DMS114 treated with DMSO at 0.1 percent for 48 hours (cell line): ENCODE data around the gene GPR153.
"Not testable (repeated sequence)": the region's sequence is repeated elsewhere in the genome, so short reads cannot be mapped to it uniquely, and the experiment has no call there.

Experiments used
- DNase-seq: peaks from one replicate; lab custom pipeline; 2025; ENCODE audit not compliant: unreplicated experiment; lab: John Stamatoyannopoulos, UW

GPR153 gene

DNA sequence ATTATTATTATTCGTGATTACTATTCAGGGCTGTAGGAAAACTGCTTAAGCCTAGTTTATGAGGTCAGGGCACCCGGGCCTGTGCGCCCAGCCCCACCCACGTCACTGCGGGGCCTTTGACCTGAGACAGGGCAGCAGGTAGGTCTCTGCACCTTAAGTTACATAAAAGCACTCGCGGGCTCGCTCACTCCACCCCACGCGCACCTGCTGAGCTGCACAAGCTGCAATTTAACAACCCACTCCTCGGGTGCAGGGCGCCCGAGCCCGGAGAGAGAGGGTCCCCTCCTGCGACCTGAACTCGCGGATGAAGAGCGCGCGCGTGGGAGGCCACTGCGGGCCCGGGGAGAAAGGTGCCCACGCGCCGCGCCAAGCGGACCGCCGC, 25.6 kb downstream of the GPR153 start:
- DNase-seq: no peak

DNA sequence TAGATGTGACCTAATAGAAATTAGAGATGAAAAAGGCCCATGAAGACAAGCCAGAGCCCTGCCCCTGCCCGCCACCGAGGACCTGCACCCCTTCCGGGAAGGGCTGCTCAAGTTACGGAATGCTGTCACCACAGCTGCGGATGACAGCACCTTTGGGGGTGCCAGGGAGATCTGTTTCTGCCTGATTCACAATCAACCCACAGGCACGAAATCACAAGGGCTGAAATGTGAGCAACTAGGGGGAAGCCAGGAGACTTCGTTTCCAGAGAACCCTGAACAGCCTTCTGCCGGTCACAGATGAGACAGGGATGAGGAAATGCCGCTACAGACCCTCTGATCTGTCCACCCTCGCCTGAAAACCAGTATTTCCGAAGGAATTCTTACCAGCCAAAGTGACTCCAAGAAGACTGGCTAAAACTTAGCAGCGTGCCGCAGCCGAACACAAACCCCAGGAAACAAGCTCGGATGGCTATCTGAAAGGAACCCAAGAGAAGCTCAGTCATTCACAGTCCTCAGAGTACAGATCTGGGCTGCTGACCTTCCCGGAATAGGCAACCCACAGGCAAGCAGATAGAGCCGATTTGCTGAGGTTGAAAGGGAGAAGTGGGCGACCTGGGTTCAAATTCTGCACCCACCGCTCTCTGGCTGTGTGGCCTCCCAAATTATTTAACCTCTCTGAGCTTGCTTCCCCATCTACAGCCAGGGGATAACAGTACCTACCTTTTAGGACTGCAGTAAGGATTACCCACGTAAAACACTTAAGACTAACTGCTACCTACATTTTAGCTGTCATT, 26.2 kb downstream of the GPR153 start:
- no peak for DNase-seq

DNA sequence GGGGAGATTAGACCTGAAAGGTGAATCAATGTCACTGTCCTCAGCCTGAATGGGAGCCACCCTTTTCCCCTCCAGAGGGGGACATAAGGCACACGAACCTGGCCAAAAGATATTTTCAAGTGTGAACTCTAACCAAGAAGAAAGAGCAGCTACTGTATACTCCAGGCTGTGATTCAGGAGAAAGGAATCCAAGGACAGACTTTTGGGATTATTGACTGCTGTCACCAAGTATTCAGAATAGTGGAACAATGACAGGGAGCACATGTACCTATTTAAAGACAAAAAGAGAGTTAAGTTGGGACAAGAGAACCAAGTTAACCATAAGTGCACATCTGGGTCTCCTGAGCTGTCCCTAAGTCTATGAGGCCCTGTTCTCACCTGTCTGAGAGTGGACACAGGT, 27.5 kb downstream of the GPR153 start:
- DNase-seq: no peak

DNA sequence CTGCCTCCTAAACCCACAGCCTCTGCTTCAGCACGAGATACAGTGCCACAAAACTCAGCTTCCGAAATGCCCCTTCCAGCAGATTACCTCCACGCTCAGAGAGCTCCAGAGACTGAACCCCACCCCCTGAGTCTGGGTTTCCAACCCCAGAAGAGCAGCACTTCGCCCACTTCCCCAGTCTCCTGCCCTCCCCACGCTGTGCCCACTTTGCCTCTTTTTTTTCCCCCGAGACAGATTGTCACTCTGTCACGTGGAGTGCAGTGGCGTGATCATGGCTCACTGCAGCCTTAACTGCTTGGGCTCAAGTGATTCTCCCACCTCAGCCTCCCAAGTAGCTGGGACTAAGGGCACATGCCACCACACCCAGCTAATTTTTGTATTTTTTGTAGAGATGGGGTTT, 35.2 kb downstream of the GPR153 start:
- DNase-seq: no peak

DNA sequence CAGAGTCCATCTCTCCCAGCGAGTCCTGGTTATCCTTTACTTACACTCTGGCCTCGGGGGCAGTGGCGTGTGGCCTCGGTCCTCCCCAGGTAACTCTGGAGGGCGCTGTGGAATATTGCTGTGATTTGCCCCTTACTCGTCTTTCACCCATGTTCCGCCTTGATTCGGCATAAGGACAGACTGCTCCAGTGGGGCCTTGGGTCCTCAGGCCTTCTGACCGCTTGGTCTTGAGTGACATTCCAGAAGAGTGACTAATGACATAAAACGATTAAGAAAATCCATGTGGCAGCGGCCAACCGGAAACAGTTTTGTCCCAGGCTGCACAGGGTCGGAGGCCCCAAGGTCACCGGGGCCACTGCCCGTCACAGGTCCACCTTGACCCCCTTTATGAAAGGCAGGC, 36.2 kb downstream of the GPR153 start:
- DNase-seq: no peak

DNA sequence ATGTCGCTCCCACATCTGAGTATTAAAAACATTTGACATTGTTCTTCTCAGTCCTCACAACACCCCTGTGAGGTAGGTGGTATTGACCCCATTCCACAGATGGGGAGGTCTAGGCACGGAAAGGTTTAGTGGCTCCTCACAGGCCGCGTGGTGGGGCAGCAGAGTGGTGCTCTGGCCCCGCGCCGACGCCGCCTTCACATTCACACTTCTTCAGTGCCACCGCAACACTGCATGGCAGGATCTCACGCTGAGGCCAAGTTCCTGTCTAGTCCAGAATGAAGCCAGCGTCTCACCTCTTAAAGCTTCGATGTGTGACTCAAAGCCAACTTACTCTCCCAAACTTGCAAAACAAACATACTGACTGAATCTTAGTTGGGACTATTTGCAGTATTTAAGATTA, 37.3 kb downstream of the GPR153 start:
- DNase-seq: no peak

DNA sequence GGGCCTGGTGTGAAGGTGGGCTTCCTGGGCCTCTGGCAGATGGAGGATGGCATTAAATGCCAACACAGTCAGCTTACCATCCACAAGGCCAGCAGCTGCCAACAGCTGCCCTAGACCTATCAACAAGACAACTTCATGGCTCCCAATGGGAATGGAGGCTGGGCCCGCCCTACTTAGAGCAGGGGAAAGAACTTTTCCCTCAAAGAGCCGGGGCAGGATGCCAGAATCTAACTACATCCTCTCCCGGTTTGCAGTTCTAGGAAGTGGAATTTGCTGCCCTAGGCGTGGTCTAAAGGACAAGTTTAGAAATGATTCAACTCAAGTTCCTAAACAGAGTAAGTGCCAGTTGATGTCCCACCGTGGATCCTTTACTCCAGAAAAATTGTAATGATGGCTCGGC, 38.3 kb downstream of the GPR153 start:
- no peak for DNase-seq

DNA sequence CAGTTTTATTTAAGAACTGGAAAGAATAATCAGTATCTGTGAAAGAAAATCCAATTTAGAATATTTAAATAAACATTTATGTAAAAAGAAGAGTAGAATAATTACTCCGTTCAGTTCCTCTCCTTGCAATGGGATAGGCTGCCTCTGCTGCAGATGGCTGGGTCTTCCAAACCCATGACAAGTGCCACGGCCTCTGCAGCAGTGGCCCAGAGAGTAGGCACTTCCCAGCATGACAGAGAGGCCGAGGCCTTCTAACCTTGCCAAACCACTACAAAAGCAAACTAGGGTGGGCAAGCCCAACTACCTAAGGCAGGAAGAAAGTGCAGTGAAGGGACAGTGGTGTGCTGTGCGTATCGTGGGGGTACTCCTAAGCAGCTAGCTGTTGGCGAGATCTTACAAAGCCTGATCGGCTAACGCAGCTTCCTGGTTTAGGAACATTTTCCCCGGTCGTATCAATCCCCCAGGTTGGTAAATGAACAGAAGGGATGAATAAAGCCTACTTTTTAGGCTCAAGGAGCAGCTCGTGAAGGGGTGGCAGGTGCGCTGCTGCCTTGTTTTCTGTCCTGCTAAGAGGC, 39.6 kb downstream of the GPR153 start:
- no peak for DNase-seq

DNA sequence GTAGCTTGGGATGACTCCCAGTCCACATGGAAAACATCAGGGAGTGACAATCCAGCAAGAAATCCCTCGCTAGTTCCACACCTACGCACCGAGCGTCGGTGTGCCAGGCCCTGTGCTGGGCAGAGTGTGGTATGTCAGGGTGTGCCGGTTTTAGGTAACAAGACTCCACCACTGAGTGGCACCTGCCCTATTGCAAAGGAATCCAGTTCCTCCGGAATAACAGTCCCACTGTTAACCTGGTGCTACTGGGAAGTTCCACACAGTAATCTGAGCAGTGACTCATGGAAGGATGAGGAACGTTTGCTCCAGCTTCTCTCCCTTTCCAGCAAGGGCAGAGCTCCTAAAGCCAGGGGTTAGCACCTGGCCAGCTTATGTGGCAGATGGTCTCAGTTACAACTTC, 40.7 kb downstream of the GPR153 start:
- no peak for DNase-seq

DNA sequence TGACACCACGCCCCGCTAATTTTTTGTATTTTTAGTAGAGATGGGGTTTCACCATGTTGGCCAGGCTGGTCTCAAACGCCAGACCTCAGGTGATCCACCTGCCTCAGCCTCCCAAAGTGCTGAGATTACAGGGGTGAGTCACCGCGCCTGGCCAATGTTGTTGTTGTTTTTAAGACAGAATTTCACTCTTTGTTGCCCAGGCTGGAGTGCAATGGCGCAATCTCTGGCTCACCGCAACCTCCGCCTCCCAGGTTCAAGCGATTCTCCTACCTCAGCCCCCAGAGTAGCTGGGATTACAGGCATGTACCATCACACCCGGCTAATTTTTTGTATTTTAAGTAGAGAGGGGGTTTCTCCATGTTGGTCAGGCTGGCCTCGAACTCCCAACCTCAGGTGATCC, 41.3 kb downstream of the GPR153 start:
- not testable (repeated sequence) for DNase-seq

DNA sequence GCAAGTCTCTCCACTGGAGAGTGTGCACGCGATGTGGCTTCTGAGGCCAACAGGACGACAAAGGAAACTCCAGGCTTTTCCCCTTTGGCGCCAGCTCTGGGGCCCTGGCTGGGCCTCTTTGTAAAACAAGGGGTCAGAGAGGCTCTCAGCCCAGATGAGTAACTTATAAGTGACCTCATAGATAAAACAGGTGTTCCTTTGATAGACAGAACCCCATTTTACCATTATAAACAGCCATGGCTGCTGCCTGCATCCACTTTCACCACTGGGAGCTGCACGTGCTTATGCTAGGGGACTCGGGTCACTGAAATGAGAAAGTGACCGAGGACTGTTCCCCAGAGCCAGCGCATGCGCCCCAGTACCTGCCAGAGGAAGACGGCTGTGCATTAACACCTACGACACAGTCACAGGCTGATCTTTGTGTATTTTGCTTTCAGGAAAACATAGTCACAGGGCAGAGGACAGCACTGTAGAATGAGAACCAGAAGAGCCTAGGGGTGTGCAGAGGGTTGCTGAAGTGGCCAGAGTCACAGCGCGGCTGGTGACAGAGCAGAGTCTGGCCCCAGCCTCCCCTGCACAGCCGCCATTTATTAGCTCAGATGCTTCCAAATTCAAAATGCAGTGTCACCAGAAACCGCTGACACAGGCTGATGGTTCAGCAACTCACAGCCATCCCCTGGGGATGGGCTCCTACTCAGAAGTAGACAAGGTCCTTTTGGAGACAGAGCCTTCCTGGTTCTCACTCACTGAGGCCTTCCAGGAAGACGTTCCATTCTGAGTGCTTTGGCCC, 42.3 kb downstream of the GPR153 start:
- DNase-seq: no peak

DNA sequence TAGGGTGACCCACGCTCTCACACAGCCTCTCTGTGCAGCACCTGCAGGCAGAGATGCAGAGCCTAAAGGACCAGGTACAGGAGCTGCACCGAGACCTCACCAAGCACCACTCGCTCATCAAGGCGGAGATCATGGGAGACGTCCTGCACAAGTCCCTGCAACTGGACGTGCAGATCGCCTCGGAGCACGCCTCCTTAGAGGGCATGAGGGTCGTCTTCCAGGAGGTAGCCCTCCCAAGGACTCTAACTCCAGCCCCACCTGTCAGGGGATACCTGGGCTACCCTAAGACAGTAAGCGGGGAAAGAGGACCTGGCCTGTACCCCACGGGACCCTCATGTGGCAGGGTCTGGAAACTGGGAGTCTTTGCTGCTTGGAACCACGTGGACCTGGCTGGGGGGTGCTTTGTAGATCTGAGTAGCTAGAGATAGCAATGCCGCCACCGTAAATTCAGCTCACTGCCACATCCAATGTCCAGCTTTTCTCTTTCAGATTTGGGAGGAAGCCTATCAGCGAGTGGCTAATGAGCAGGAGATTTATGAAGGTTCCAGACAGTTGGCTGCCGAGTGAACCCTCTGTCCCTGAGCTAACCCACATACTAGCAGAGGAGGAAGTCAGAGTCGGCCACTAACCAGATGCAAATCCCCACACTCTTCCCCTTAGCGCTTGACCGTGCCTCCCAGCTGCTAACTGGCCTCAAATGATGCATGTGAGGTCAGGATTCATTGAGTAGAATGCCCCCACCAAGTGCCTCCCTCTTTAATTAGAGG, 48.5 kb downstream of the GPR153 start:
- no peak for DNase-seq

DNA sequence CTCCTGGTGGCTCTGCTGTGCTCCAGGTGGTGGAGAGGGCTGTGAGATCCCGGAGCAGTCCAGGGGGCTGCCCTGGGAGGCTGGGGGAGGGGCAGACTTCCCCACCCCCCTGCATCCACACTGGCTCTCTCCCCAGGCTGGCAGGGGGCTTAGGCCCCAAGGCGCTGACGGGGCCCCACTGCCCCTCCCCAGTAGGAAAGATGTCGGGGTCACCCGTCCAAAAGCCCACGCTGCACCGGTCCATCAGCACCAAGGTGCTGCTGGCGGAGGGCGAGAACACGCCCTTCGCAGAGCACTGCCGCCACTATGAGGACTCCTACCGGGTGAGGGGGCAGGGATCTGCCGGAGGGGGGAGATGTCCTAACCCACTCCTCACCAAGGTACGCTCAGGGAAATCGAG, 49.2 kb downstream of the GPR153 start:
- no peak for DNase-seq

DNA sequence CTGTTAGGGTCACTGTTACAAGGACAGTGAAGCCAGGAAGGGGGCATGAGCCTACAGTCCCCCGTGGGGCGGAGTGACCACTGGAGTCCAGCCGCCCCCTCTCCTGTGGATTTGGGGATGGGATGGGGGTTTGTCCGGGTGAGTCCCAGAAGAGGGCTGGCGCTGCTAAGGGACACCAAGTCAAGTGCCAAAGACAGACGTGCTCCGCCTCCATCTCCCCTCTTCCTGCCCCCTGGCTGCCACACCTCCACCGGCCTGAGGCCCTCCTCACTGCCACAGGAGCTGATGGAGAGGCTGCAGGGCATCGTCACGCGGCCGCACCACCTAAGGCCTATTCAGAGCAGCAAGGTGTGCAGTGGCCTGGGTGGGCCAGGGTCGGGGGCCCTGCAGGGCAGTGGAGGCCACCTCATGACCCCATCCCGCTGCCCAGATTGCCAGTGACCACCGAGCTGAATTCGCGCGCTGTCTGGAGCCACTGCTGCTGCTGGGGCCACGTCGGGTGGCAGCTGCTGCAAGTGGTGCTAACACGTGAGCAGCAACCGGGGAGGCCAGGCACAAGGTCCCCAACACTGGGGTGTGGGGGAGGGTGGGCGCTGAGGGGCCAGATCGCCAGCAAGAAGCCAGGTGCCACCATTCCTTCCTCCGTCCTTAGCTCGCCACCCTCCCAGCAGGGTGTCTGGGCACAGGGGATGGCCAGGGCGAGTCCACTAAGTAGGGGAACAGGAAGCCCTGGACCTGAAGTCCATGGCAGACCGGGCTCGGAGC, 50.1 kb downstream of the GPR153 start:
- no peak for DNase-seq

DNA sequence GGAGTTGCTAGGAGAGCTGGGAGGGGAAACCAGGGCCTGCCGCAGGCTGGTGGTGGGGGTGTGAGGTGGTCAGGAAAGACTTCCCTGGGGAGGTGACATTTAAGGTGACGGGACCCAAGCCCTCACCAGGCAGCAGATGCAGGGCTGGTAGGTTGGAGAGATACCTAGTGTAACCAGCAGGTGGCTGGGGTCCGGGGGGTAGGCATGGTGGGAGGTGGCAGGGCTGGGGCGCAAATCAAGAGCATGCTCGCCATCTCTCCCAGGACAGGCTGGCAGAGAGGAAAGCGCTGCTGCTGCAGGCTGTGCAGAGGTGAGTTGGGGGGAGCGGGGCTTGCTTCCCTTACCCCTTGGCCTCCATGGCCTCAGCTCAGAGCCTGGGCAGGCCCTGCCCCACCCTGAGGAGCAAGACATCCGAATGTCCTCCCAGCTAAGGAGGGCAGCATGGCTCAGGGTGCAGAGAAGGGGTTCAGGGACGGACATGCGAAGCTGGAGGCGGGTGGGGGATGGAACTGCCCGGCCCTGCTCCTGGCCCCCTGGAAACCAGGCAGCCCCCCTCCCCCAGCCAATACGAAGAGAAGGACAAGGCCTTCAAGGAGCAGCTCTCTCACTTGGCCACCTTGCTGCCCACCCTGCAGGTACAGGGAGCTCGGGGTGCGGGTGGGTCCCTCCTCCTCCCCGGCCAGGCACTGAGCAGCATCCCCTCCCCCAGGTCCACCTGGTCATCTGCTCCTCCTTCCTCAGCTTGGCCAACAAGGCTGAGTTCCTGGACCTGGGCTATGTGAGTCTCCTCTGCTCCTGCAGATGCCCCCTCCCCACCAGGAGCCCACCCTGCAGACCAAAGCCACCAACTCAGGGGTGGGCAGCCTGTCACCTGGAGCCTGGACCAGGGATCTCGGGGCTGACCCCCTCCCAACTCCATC, 51.0 kb downstream of the GPR153 start:
- DNase-seq: no peak

DNA sequence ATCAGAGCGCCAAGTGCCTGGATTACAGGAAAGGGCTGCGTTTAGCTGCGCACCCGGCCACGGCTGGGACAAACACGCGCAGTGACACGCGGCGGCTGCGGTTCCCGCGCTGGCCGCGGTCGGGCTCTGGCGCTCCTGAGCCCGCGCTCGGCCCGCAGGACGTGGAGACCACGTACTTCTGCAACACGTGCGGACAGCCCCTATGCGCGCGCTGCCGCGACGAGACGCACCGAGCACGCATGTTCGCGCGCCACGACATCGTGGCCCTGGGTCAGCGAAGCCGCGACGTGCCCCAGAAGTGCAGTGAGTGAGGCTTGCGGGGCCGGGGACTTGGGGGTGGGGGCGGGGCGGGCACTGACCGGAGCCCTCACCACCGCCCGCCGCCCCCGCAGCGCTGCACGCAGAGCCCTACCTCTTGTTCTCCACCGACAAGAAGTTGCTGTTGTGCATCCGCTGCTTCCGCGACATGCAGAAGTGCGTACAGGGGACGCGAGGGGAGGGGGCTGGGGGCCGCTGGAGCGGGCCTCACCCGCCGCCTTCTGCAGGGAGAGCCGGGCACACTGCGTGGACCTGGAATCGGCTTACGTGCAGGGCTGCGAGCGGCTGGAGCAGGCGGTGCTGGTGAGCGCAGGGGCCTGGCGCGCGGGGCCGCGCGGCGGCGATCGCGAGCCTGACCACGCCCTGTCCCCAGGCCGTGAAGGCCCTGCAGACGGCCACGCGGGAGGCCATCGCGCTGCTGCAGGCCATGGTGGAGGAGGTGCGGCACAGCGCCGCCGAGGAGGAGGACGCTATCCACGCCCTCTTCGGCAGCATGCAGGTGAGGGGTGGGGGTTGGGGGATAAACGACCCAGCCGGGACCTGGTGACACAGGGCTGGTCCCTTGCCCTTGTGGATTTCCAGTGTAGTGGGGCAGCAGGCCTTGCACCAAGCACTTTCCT, 51.9 kb downstream of the GPR153 start:
- DNase-seq: no peak

DNA sequence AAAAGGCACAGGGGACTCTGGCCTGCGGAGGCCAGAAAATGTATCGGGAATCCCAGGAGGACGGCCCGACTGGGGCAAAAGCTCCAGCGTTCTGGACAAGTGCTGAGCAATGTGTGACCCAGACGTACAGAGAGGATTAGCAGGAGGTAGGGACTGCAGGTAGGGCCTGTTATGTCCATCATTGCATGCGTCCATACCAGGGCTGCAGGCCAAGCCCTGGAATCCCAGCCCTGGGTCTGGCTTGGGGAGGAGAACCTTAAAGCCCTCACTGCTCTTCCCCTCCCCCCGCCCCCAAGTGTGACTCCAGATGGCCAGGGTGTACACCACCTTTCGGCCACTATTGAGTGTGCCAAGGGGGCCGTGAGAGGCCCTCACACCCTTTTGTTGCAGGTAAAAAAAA, 53.0 kb downstream of the GPR153 start:
- no peak for DNase-seq

DNA sequence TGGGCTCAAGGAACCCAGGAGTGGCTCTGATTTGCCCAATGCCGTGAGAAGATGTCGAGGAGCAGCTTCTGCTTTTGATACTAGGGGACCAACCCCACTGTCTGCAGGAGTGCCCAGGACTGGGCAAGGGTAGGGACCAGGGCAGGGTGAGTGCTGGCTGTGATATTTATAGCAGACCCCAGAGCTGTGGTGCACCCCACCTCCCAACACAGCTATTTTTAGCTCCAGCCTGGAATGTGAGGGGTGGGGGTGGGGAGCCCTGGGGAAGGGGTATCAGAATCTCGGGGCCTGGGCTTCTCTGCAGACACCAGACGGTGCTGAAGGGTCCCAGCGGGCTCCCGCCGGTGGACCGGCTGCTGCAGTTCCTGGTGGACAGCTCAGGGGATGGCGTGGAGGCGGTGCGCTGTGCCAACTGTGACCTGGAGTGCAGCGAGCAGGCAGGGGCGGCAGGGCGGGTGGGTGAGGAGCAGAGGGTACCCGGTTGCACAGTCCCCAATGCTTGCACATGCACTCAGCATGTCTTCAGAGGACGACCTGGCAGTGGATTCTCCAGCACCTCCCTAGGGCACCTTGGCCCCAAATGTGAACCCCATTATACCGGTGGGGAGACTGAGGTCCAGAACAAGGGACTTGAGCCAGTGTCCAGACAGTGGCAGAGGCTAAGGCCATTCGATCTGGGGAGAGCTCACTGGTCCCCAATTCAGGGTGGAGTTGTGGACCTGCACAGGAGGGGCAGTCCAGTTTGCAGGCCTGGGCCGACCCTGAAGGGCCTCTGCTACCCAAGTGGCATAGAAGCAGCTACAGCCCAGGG, 53.6 kb downstream of the GPR153 start:
- DNase-seq: no peak
